Right atrium auricular region (tissue), 2 donors: ENCODE results near the gene PPP4C. TPM values are rescaled to one million over a fixed set of nuclear protein-coding genes. Genes with fewer than 3 reads are reported as not detected.
"Not testable (repeated sequence)": the region's sequence is repeated elsewhere in the genome, so short reads cannot be mapped to it uniquely, and the experiment has no call there.

ENCODE experiments used
- DNase-seq: peaks from one replicate; pipeline ENCODE4 v3.0.0-alpha.2; 2019; ENCODE audit warnings: low spot score
- H3K27ac ChIP-seq, 2 donors: fragments of 200-600 bp; sonication (generic); 1 replicate in 1 of 2; 2 replicates in 1 of 2; pipeline ENCODE4 v1.5.1; 2016 to 2019
- H3K27me3 ChIP-seq, 2 donors: fragments of 200-600 bp; sonication (generic); one replicate each; pipeline versions ENCODE4 v1.5.1 to v1.6.0; 2017 to 2019
- H3K36me3 ChIP-seq: fragments of 200-600 bp; sonication (generic); one replicate; pipeline ENCODE4 v1.5.1; 2016
- H3K4me1 ChIP-seq, 2 donors: fragments of 200-600 bp; sonication (generic); one replicate each; pipeline versions ENCODE4 v1.5.1 to v1.6.0; 2017 to 2019
- H3K4me3 ChIP-seq, 2 donors: fragments of 200-600 bp; sonication (generic); 1 replicate in 1 of 2; 2 replicates in 1 of 2; pipeline ENCODE4 v1.5.1; 2017 to 2019; ENCODE audit warnings: mild to moderate bottlenecking in 1 of 2, moderate library complexity in 1 of 2
- H3K9me3 ChIP-seq, 2 donors: fragments of 200-600 bp; sonication (generic); one replicate each; pipeline ENCODE4 v1.5.1; 2019
- total RNA-seq, 2 donors: library from RNA; depleted of rRNA; stranded (reverse); fragments of >200 nt; gene quantifications; one replicate each; pipeline ENCODE4 v1.1.0, GENCODE V29; 2016
- TF ChIP-seq, protein P1 (sequence below), 2 donors: fragments of 200-600 bp; sonication (generic); IDR thresholded peaks; one replicate each; pipeline ENCODE4 v1.5.1; 2019; ENCODE audit warnings: antibody characterized with exemption in 2 of 2

PPP4C gene
- total RNA-seq, 2 donors from 2014 or later, result 23.2 to 32.7 TPM

DNA sequence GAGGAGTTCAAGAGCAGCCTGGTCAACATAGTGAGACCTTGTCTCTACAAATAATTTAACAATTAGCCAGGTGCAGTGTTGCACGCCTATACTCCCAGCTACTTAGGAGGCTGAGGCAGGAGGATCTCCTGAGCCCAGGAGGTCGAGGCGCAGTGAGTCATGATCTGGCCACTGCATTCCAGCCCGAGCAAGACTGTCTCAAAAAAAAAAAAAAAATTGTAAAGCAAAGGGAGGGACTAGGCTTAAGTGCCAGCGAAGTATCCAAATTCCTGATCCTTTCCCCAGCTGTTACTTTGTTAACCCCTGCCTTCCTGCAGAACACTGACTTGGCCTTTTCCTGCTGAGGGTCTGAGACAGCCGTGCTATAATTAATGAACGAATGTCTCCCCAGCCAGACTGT lies 34.9 kb downstream of the PPP4C start:
- Histone ChIP-seq H3K36me3 (peaks cover 31% of the 10 kb centered on the region), H3K4me3 (no peak overlapping the region), H3K27me3 (no peaks in the 10 kb centered on the region), H3K9me3 (no peaks in the 10 kb centered on the region), H3K27ac (no peak overlapping the region), H3K4me1 (no peaks in the 10 kb centered on the region)
- DNase-seq, result no peak
- TF ChIP-seq, protein P1, sequence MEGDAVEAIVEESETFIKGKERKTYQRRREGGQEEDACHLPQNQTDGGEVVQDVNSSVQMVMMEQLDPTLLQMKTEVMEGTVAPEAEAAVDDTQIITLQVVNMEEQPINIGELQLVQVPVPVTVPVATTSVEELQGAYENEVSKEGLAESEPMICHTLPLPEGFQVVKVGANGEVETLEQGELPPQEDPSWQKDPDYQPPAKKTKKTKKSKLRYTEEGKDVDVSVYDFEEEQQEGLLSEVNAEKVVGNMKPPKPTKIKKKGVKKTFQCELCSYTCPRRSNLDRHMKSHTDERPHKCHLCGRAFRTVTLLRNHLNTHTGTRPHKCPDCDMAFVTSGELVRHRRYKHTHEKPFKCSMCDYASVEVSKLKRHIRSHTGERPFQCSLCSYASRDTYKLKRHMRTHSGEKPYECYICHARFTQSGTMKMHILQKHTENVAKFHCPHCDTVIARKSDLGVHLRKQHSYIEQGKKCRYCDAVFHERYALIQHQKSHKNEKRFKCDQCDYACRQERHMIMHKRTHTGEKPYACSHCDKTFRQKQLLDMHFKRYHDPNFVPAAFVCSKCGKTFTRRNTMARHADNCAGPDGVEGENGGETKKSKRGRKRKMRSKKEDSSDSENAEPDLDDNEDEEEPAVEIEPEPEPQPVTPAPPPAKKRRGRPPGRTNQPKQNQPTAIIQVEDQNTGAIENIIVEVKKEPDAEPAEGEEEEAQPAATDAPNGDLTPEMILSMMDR (IDR thresholded peaks at IDR 0.05), result no peak

DNA sequence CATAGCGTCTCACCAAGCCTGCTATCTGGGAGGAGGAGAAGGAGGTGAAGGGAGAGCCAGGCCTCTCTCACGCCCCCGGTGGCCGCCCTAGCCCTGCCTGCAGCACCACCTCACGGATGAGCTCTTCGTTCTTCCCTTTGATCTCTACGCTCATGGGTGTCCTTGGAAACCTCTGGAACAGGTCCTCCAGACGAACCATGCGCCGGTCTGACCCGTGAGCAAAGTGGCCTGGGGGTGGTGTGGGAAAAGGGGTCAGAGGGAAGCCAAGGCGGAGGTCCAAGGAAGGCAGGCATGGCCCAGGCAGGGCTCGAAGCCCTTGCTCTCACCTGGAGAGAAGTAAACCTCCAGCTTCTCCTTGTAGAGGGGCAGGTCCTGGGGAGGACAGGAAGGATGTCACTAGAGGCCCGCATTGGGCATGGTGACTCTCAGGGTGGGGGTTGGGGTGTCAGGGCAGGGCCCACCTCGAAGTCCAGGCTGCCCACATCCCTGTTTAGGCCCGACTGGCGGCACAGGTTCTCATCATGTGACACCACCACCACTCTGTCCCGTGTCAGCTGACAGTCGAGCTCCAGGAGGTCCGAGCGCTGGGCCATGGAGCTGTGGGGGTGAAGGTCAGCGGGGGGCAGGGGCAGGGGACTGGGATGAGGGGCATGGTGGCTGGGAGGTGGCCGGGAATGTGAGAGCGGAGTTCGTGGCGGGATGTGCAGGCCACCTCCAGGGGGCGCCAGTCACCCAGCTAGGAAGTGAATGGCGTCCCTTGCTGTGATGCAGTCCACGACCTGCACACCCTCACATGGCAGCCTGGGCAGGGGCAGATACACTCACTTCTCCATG lies 36.6 kb downstream of the PPP4C start:
- Histone ChIP-seq H3K4me1 (no peaks in the 10 kb centered on the region), H3K4me3 (no peak overlapping the region), H3K27me3 (no peaks in the 10 kb centered on the region), H3K9me3 (no peaks in the 10 kb centered on the region), H3K36me3 (peaks cover 44% of the 10 kb centered on the region), H3K27ac (no peak overlapping the region)
- TF ChIP-seq, protein P1 (IDR thresholded peaks at IDR 0.05), result peak in 1 of 2 donors; percentile 68
- DNase-seq, result no peak

DNA sequence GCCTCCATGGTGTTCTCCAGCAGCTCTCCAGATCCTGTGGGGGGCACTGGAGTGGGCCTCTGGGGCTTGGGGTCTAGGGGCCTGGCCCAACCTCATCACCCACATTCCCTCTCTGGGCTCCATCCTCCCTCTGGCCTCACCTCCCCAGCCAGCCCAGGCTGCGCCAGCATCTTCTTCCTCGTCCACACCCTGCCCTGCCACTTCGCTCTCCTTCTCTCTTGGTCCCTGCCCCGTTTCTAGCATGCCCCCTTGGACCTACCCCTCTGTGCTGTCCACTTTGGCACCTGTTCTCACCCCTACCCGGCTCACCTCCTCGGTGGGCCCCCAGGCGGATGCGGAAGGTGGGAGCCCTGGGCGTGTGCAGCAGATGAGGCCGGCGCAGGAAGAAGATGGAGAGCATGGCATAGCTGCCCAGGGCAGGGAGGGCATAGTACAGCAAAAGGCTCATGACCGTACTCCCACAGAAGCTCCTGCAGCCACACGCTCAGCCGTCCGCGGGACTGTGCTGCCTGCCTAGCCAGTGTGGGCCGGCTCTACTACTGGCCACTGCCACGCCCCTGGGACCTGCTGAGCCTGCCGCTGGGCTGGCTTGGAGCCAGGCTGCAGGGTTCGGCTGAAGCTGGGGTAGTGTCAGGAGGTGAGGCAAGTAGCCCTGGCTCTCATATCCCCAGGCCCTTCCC lies 37.4 kb downstream of the PPP4C start, which contains the start of gene GDPD3:
GDPD3 (minus strand) TSS at position 507 of the 680 bp plus-strand sequence; CDS start at position 448, 59 bp downstream.
- DNase-seq, result no peak
- Histone ChIP-seq H3K4me3 (no peak within 1 kb of the TSS), H3K36me3 (peaks cover 44% of the 10 kb centered on the region), H3K4me1 (no peaks in the 10 kb centered on the region), H3K27me3 (no peaks in the 10 kb centered on the region), H3K27ac (no peak within 1 kb of the TSS), H3K9me3 (no peaks in the 10 kb centered on the region)
- TF ChIP-seq, protein P1 (IDR thresholded peaks at IDR 0.05), result no peak

DNA sequence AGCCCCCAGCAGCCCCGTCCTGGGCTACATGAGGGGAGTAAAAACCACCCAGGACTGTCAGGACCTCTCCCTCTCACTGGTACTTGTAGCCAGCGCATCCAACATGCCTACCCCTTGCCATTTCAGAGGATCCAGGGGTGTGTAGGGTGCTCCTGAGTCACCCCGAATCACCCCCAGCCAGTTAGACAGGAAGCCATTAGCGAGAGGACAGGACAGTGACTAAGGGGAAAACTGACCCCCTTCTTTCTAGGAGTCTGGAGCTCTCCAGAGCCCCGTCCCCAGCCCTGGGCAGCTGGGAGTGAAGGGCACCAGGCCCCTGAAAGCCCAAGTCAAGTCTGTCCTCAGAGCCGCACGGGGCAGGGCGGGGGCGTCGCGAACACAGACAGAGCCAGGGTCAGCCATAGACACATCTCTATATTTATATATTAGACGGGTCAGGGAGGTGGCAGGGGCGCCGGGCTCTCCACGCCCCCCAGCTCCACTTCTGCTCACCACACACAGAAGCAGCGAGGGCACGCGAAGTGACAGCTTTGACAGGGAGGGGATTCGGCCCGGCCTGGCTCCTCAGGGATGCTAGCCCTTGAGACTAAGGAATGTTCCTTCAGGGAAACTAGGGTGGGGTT lies 38.0 kb downstream of the PPP4C start:
- Histone ChIP-seq H3K27ac (no peak overlapping the region), H3K36me3 (peaks cover 46% of the 10 kb centered on the region), H3K4me3 (no peak overlapping the region), H3K4me1 (no peaks in the 10 kb centered on the region), H3K9me3 (no peaks in the 10 kb centered on the region), H3K27me3 (no peaks in the 10 kb centered on the region)
- TF ChIP-seq, protein P1 (IDR thresholded peaks at IDR 0.05), result no peak
- DNase-seq, result no peak

DNA sequence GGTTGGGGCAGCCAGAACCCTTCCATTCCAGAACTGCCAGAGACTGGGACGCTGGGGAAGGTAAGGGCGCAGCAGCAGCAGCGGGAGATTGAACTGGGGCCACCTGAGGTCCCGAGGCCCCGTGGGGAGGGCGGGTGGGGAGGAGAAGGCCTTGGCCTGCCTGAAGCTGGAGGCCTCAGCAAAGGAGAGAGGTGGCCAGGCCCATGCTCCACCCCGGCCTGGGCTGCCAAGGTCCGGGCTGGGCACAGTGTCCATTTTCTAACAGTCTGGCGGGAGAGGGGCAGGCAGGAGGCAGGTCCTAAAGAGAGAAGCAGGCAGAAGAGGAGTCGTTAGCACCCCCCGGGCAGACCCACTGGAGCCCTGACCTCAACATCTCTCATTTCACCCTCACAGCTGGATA lies 38.6 kb downstream of the PPP4C start:
- Histone ChIP-seq H3K27ac (no peak overlapping the region), H3K4me1 (no peaks in the 10 kb centered on the region), H3K9me3 (no peaks in the 10 kb centered on the region), H3K36me3 (peaks cover 52% of the 10 kb centered on the region), H3K27me3 (no peaks in the 10 kb centered on the region), H3K4me3 (no peak overlapping the region)
- no peak for DNase-seq
- TF ChIP-seq, protein P1 (IDR thresholded peaks at IDR 0.05), result no peak

DNA sequence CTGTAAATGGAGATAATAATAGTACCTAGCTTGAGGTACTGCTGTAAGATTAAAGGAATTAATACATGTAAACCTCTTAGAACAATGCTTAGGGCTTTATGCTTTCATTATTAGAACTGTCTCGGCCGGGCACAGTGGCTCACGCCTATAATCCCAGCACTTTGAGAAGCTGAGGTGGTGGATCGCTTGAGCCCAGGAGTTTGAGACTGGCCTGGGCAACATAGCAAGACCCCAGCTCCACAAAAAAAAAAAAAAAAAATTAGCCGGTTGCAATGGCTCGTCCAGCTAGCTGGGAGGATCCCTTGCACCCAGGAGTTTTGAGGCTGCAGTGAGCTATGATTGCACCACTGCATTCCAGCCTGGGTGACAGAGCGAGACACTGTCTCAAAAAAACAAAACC lies 39.0 kb downstream of the PPP4C start:
- peaks cover 56% of the 10 kb centered on the region for H3K36me3 ChIP-seq
- H3K4me3 ChIP-seq, H3K27ac ChIP-seq, H3K4me1 ChIP-seq, H3K27me3 ChIP-seq, H3K9me3 ChIP-seq, DNase-seq: not testable (repeated sequence)
